Fibroblast of upper back skin (primary cell): ENCODE results near the gene RIOX2.
"Not testable (repeated sequence)": the region's sequence is repeated elsewhere in the genome, so short reads cannot be mapped to it uniquely, and the experiment has no call there.

Experiments
- DNase-seq: peaks from one replicate; pipeline ENCODE4 v3.0.0-alpha.2; 2013

Gene RIOX2

GRCh38 chr3:97971679-97972567 lies at the start of gene RIOX2:
Gene RIOX2, minus strand, starts transcription at chr3:97972431. Its CDS starts 4,838 bp downstream, at chr3:97967593.
- peak; percentile 61 for DNase-seq

- no peak for DNase-seq
These were observed 48.2 kb upstream of the RIOX2 start for GRCh38 chr3:98020412-98020811.

GRCh38 chr3:98018301-98018700 lies 46.1 kb upstream of the RIOX2 start:
- no peak for DNase-seq

- no peak for DNase-seq
These were observed 42.0 kb upstream of the RIOX2 start for GRCh38 chr3:98014268-98014585.

- DNase-seq: no peak
These were observed 41.4 kb upstream of the RIOX2 start for GRCh38 chr3:98013411-98014267.

- peak; percentile 14 for DNase-seq
These were observed 40.7 kb upstream of the RIOX2 start for GRCh38 chr3:98012979-98013378.

- DNase-seq: not testable (repeated sequence)
These were observed 38.7 kb upstream of the RIOX2 start for GRCh38 chr3:98010883-98011449.

- DNase-seq: no peak
These were observed 38.1 kb upstream of the RIOX2 start for GRCh38 chr3:98010194-98010882.

- no peak for DNase-seq
These were observed 36.6 kb upstream of the RIOX2 start for GRCh38 chr3:98008855-98009254.

GRCh38 chr3:98005438-98005837 lies 33.2 kb upstream of the RIOX2 start:
- no peak for DNase-seq

GRCh38 chr3:98004721-98005120 lies 32.5 kb upstream of the RIOX2 start:
- no peak for DNase-seq

- no peak for DNase-seq
These were observed 31.2 kb upstream of the RIOX2 start for GRCh38 chr3:98003306-98003969.

GRCh38 chr3:98002717-98003116 lies 30.5 kb upstream of the RIOX2 start:
- DNase-seq: no peak

GRCh38 chr3:97999994-98000393 lies 27.8 kb upstream of the RIOX2 start:
- no peak for DNase-seq

GRCh38 chr3:97999103-97999502 lies 26.9 kb upstream of the RIOX2 start:
- DNase-seq: no peak

GRCh38 chr3:97996988-97997387 lies 24.8 kb upstream of the RIOX2 start:
- no peak for DNase-seq

- no peak for DNase-seq
These were observed 22.2 kb upstream of the RIOX2 start for GRCh38 chr3:97994328-97994945.

- no peak for DNase-seq
These were observed 21.3 kb upstream of the RIOX2 start for GRCh38 chr3:97993526-97993925.

GRCh38 chr3:97992547-97993173 lies 20.4 kb upstream of the RIOX2 start:
- no peak for DNase-seq

- no peak for DNase-seq
These were observed 19.1 kb upstream of the RIOX2 start for GRCh38 chr3:97991293-97991682.

- no peak for DNase-seq
These were observed 18.5 kb upstream of the RIOX2 start for GRCh38 chr3:97990624-97991292.
